Fibroblast of upper back skin (primary cell): ENCODE data around the gene DGCR6L.
"Not testable (repeated sequence)": the region's sequence is repeated elsewhere in the genome, so short reads cannot be mapped to it uniquely, and the experiment has no call there.

Experiments used
- DNase-seq: peaks from one replicate; pipeline ENCODE4 v3.0.0-alpha.2; 2013

Gene DGCR6L

DNA sequence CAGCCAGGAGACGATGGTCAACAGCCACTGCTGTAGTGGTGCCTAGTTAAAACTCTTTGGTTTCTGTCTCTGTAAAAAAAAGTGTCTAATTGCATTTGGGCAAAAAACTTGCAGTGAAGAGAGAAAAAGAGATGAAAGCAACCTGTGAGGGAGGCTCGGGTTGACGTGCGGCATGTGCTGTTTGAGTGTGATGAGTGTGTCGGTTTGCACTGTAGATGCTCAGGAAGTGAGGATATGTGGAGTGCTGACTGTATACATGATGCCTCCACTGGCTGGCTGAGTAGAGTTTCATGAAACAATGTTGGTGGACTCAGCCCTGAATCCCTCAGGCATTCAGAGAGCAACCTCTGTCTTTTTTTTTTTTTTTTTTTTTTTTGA lies 4.3 kb upstream of the DGCR6L start:
- DNase-seq, result no peak

DNA sequence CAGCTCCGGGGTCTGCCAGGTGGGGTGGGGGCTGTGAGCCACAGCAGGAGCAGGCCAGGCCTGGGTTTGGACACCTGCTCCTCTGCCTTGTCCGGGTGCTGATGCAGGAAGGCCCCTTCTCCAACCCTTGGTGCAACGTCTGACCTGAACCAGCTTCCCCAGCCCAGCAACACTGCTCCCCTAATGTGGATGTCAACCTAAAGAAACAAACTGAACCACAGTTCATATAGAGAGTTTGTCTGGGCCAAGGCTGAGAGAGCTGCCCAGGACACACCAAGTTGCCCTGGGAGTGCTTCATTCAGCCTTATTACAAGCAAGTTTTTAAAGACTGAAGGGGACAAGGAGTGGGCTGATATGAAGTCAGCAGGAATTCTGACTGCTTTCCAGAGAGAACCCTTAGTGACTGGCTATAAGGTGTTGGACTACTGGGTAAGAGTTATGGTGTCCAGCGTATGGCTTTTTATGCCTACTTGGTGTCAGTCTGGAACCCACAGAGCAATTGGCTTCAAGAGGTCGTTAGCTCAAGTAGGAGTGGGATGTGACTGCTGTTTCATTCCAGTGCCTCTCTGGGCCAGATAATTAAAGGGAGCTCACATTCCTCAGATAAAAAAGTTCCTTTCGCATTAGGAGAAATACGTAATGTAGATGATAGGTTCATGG lies 1.8 kb upstream of the DGCR6L start:
- DNase-seq, result not testable (repeated sequence)

DNA sequence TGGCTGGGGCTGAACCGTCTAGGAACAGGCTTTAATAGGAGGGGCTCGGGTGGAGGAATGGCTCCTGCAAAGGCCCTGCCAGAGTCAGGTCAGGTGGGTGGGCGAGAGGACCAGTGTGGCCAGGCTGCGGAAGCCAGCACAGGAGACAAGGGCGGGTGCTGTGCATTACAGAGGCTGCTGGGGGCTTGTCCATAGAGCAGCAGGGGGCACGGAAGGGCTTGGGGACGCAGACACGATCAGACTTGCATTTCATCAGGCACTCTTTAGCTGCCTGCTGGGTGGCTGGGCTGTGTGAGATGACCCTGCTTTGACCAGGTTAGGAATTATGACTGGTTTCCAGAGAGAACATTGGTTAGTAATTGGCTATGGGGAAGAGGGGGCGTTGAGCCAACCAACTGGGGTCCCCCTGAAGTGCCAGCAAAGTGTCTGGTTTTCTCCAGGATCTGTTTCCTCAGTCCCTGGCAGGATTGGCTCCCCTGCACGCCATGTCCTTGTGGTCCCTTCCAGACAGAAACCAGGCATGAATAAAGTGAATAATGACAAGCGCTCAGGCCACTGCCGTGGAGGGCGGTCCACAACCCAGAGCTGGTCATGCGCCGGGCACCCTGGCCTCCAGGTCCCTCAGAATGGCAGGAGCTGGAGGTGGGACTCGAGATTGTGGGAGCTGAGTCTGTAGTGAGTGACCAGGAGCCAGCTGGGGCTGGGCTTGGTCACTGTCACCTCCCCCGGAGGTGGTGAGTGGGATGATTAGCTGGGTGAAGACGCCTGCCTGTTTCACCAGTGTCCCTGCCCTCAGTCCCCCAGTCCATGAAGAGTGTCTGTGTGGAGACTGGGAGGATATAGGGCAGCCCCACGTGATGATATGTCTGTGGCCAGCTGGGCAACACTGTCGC lies 1.0 kb upstream of the DGCR6L start:
- not testable (repeated sequence) for DNase-seq

DNA sequence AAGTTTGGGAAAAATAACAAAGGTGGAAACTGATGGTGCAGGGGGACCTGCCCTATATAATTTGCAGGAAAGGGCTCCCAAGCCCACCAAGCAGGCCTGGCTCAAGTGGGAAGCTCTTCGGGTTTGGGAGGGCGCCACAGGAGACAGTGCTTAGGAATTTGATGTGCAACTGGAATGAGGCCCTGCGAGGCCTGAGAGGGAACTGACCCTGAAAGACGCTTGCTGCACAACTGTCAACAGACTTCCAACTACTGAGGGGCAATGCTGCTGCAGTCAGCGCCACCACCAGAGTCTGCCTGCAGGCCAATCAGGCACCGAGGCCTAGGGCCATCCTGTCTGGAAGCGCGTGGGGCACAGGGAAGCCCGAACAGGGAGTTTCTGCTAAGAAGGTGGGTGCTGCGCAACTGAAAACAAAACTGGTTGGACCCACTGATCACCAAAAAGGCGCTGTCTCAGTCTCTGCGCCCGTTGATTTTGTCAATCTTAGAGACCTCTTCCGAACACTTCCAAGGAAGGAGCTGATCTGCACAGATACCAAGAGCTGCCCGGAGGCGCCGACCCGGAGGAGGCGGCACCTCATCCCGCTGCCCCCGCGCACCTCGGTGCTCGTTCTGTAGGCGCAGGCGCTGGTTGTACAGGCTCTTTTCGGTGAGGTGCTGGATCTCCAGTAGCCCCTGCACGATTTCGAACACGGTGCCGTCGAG lies 667 bp downstream of the DGCR6L start:
- no peak for DNase-seq

DNA sequence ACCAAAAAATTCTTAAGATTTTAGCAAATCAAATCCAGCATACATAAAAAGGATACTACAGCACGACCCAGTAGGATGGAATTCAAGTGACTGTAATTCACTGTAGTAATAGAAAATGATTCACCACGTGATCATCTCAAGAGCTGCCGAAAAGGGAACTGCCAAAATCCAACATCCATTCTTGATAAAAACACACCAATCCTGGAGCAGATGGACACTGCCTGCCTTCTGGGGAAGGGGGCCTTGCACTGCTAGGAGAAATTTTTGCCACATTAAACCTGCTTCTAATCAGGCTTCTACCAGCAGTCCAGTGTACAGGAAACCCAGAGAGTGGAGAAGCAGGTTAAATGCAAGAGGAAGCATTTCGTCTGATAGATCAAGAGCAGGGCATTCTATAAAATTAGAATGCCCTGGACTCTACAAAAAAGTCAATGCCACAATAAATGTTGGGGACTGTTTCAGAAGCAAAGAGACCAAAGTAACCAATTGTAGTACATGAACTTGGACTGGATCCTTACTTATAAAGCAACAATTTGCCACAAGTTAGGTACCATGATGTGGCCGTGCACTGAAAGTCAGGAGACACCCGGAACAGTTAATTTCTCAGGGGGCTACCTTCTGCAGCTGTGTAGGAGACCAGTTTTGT lies 1.7 kb downstream of the DGCR6L start:
- not testable (repeated sequence) for DNase-seq

DNA sequence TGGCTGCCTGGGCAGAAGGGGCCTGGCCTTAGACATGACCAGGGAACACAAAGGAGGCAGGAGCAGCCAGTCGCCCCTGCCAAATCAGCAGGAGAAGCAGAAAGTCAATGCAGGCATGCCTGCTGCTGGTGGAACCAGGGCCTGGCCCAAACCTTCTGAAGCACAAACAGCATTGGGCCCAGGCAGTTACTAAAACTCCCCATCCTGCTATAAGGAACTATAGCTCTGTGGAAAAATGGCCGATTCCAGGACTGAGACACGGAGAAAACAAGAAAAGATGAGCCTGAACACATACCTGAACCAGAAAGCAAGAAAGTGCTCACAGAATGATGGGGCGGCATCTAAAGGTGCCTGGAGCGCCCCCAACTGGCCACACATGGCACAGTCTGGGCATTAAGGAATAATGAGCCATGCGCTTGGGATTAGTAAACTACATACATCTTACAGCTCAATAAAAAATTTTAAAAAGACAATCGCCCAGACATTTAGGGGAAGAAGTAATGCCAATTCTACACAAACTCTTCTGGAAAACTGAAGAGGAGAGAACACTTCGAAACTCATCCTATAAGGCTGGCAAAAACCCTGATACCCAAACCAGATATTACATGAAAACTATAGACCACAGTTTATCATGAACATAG lies 2.3 kb downstream of the DGCR6L start:
- not testable (repeated sequence) for DNase-seq

DNA sequence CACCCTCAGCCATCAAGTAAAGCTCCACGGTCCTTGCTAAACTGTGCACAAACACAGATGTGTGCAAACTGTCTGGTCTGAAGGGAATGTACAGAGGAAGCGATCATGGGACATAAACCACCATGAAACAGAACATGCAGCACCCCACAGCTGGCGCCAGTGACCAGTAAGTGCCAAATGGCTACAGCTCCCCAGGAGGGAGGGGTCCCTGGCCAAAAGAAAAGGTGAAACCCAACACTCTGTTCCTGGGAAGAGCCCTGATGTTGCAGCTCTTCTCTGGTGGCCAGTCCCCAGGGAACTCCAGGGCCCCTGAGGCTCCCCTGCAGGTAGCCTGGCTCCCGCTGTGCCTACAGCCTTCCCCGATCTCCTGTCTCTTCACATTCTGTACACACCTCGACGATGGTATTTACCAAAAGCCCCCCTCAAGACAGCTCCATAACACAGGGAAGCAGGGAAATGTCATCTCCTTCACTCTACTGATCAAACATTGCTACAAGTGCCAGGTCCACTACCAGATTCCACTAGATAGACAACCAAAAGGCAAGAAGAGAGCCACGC lies 2.9 kb downstream of the DGCR6L start:
- DNase-seq, result no peak

DNA sequence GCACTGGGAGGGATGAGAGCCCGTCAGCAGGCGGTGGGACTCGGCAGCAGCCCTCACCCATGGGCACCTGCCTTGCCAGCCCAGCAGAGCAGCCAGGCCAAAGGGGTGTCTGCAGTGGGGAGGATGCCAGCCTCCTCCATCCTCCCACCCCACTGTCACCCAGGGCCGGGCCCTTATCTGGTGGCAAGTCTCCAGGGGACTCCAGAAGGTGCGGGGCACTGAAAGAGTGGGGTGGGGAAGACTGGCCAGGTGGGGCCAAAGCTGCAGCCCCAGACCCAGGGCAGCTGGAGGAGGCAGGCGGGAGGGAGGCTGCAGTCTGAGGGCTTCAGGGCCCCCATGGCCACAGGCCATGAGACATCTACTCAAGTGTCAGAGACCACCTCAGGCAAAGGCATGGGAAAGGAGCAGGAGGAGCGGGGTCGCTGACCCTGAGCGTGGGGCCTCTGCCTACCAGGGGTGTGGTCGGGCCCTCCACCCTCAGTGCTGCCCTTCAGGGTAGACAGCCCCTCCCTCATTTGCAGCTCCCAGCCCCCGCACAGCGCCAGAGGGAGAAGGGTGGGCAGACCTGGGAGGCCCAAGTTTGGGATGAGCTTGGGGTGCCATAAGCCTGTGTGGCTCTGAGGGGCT lies 3.5 kb downstream of the DGCR6L start:
- no peak for DNase-seq

DNA sequence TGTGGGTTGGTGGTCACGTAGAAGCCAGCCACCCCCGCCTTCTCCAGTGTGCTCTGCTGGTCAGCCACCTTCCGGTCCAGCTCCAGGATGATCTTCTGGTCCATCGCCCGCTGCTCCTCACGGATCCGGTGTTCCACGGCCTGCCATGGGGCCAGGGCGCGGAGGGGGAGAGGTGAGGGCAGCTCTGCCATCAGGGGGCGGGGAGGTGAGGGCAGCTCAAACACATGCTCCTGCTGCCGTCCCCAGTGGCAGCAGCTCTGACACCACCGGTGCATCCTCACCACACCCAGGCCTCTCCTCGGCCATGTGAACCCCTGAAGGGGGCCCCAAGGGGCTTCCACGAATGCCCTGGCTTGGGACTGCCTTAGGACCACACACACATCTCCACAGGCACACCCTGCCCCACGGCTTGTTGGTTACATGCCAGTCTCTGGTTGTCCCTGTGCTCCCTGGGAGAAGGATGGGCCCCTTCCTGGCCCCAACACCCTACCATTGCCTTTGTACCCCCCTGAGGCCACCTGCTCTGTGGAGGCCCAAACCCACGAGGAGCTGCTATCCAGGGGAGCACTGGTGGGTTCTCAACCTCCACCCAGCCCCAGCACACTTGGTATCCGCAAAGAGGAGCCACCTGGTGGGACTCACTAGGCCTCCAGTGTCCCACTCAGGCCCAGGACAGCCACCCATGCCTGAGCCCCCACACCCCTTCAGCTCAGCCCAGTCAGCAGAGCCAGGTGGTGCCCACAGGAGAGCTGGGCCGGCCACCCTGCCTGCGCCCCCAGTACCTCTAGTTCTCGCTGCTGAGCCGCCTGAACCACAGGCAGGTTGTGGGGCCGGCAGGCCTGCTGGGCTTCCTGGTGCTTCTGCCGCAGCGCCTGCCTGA lies 4.3 kb downstream of the DGCR6L start:
- DNase-seq, result no peak

DNA sequence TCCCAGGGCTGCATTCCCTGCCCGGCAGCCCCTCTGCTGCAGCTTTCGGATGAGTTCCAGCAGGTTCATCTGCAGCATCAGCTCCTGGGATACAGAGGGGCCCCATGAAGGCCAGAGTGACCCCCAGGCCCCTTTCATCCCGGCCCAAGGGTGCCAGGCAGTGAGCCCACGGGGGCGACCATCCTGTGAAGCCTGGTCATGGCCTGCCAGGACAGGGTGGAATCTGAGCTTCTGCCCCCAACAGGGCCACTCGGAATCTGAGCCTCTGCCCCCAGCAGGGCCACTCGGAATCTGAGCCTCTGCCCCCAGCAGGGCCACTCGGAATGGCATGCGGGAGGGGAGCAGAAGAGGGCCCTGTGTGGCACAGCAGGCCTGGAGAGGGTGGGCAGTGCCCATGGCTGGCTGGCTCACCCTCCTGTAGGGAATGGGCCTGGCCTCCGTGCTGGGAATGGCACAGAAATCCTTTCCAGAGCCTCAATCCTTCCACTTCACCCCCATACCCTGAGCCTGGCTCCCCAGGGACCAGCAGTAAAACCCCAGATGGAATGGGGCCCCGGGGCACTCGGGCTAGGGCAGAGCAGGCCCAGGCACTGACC lies 5.0 kb downstream of the DGCR6L start:
- not testable (repeated sequence) for DNase-seq

DNA sequence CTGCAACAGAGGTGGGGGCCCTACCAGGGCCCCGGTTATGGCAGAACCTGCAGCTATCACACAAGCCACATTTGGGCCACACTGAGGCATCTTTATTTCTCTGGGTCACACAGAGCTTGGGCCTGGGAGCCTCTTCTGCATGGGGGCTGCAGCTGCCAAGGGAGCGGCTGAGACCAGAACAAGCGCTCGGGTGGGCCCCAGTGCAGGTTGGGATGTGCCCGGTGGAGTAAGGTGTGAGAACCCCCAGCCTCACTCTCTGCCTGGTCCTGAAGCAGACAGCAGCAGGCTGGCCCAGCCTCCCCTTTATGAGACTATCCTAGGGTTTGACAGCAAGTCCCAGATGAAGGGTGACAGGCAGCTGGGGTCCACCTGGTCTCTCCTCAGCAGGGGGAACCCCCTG lies 5.7 kb downstream of the DGCR6L start:
- not testable (repeated sequence) for DNase-seq

DNA sequence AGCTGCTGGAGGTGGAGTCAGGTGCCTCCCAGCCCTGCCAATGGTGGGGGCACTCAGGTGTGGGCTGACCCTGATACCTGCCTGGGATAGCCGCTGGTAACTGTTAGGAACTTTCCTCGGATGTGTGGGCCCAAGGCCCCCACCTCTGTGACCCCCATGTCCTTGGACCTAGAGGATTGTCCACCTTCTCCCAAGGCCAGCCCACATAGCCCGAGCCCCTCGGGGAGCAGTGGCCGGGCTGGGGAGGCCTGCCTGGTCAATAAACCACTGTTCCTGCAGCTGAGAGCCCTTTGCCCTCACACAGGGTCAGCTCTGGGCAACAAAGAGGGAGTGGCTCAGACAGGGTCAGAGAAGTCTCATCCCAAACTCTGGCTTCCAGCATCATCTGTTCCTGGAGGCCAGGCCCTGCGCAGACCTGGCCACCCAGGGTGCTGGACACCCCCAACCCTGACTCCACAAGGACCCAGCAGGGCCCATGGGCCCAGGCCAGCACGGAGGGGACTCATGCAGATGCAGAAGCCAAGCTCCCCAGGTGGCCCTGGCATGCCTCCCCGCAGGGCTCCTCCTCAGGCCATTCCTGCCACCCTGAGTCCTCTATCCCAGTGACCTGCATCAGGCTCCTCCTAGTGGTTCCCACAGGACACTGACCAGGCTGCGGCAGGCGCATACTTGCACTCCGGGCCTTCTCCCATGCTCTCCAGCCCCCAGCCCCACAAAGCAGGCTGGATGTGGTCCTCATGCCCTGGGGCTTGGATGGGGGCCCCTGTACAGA lies 6.4 kb downstream of the DGCR6L start:
- not testable (repeated sequence) for DNase-seq

DNA sequence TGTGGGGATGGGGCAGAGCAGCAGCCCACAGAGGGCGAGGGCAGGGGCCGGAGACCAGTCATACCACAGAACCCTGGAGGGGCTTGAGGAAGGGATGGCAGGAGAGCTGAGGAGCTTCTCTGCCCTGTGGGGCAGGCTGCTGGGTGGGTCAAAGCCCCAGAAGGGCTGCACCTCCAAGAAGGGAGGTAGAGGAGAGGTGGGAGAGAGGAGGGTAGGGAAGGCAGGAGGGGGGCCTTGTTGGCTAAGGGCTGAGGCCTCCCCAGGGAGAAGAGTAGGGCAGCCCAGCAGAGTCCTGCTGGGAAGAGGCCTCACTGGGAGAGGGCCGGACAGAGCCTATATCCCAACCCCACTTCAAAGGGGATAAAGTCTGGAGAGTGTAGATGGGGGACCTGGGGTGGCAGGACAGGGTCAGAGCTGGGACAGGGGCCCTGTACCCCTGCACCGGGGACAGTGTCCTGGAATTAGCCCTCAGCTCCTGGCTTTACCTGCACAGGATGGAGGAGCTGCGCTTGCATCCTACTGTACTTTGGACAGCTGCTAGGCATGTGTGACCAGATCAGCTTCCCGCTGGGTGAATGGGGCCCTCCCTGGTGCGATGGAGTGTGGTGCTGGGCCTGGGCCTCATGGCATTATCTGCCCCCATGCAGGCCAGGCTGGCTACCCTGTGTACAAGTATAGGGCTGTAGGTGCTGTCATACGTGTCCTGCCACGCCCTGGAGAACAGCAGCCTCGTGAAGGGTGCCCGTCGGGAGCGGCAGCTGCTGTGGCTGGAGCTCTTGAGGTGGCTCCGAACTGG lies 7.3 kb downstream of the DGCR6L start:
- DNase-seq, result no peak

DNA sequence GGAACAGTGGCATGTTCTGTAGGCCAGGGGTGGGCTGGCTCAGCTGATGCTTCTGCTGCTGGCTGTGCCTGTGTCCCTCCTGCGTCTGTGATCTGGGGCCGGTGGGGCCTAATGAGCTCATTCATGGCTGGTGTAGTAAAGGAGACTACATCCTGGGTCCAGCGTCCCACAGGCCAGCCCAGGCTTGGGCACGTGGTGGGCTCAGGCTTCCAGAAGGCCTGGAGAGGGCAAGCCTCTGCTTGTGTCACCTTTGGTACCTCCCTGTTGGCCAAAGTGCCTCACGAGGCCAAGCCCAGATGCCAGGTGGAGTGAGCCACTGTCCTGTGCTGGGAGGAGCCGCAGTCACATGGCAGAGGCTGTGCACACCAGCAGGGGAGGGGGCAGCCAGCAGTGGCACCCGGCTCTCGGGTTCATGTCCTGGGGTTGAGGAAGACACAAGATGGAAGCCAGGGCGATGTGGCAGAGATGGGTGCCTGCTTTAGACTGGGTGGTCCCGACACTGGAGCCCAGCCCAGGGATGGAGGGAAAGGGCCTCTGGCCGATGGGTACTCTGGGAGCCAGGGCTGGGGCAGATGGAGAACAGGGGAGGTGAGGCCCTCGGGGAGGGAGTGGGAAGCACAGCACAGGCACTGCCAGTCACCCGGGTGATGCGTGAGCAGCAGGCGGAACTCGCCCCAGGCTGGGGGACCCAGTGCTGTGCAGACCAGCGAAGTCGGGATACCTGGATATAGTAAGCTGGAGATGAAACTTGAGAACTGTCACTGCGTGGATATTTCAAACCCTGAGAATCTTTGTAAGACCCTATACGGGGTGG lies 8.4 kb downstream of the DGCR6L start:
- DNase-seq, result not testable (repeated sequence)

DNA sequence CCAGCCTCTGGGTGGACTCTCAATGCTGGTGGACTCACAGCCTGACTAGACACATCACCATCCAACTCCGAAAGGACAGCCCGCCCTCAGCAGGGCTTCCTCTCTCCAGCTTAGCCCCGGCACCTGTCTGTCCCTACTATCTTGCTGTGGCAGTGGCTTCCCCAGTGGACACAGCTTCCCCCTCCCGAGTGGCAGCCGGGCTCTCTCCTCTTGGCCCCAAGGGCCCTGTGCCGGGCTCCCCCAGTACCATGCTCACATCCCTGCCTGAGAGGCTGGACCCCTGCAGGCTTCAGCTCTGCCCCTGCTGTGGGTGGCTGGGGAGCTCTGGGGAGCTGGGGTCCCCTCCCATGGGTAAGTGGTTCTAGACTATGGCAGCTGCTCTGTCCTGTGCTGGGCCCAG lies 9.1 kb downstream of the DGCR6L start:
- not testable (repeated sequence) for DNase-seq

DNA sequence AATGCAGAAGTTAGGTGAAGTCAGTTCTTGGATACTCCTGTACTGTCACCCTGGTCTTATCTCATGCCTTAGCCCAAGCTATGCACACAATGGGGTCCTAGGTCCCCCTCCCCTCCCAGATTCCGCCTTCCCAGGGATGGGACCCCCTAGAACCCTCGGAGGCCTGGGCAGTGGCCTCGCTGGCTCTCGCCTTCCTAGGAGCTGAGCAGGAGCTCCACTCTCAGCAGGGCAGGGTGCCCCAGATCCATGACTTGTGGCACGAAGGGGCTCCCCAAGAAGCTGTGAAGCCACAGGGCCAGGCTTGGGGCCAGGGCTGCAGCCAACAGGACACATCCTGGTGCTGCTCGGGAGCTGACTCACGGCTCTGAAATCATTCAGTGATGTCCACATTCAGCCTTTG lies 9.7 kb downstream of the DGCR6L start:
- DNase-seq, result not testable (repeated sequence)

DNA sequence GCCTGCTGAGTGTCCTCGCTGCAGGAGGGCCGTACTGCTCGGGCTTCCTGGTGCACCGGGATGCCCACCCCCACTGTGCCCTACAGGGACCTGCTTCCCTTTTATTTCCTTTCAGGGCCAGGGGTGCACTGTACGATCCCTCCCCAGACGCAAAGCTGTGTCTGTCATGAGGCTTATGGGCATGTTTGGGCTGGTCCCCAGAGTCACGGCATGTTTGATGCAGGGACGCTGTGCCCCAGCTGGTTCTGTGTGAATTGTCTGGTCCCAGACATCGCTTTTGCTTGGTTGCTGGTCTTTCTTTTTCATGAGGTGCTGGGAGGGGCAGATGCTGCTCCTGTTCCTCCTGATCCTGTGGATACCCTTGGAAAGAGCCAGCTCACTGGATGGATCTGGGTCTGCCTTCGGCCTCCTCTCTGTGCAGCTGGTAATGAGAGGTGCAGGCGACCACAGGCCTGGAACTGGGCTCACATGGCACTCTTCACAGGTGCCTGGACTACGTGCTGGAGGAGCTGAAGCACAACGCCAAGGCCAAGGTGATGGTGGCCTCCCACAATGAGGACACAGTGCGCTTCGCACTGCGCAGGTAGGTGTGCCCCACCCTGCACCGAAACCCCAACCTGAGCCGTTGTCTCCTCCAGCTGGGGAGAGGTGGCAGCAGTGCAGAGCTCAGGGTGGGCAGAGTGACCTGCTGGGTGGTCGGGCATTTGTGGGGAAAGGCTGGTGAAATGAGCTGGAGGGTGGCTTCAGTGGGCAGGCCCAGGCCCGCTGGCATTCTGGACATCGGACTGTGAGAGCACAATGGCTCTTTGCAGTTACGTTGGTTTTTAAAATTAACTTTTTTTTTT lies 10.8 kb downstream of the DGCR6L start:
- not testable (repeated sequence) for DNase-seq
